GM23338 (cell line): ENCODE data around the gene ZSCAN18. TPM values are rescaled to one million over a fixed set of nuclear protein-coding genes. Genes with fewer than 3 reads are reported as not detected.

Source experiments
- ATAC-seq: fragments of 200-7000 bp; cut with Tn5 transposase; 3 replicates; pipeline ENCODE4 v1.9.1; 2020
- DNase-seq: peaks from one replicate; pipeline ENCODE4 v3.0.0-alpha.2; 2015; ENCODE audit warnings: low spot score
- H2AFZ ChIP-seq: fragments of 200-600 bp; sonication (generic); 2 replicates; pipeline ENCODE4 v1.8.0; 2016; ENCODE audit warnings: antibody characterized with exemption, mild to moderate bottlenecking, moderate library complexity
- H3F3A ChIP-seq: fragments of 200-600 bp; sonication (generic); replicated peaks from 2 replicates; pipeline ENCODE4 v1.8.0; 2017; ENCODE audit warnings: antibody characterized with exemption, mixed run types, low read depth
- H3K27ac ChIP-seq: fragments of 200-600 bp; sonication (generic); 2 replicates; pipeline ENCODE4 v1.6.1; 2016; ENCODE audit warnings: low read depth
- H3K27me3 ChIP-seq: fragments of 200-600 bp; sonication (generic); 2 replicates; pipeline ENCODE4 v1.8.0; 2016; ENCODE audit warnings: mild to moderate bottlenecking, mixed run types, moderate library complexity; ENCODE audit not compliant: insufficient read depth
- H3K36me3 ChIP-seq: fragments of 200-600 bp; sonication (generic); 2 replicates; pipeline ENCODE4 v1.8.0; 2016; ENCODE audit warnings: mild to moderate bottlenecking; ENCODE audit not compliant: insufficient read depth
- H3K4me1 ChIP-seq: fragments of 200-600 bp; sonication (generic); 2 replicates; pipeline ENCODE4 v1.8.0; 2016; ENCODE audit warnings: mild to moderate bottlenecking, moderate library complexity; ENCODE audit not compliant: insufficient read depth
- H3K4me2 ChIP-seq: fragments of 200-600 bp; sonication (generic); 2 replicates; pipeline ENCODE4 v1.7.1; 2017; ENCODE audit warnings: mixed run types
- H3K4me3 ChIP-seq: fragments of 200-600 bp; sonication (generic); 2 replicates; pipeline ENCODE4 v1.6.1; 2016; ENCODE audit warnings: mixed run types
- H3K79me2 ChIP-seq: fragments of 200-600 bp; sonication (generic); replicated peaks from 2 replicates; pipeline ENCODE4 v1.8.0; 2017; ENCODE audit warnings: mild to moderate bottlenecking; ENCODE audit not compliant: insufficient read depth
- H3K9me2 ChIP-seq: fragments of 200-600 bp; sonication (generic); 2 replicates; pipeline ENCODE4 v1.8.0; 2017; ENCODE audit not compliant: insufficient read depth
- H4K20me1 ChIP-seq: fragments of 200-600 bp; sonication (generic); replicated peaks from 2 replicates; pipeline ENCODE4 v1.8.0; 2017; ENCODE audit warnings: mild to moderate bottlenecking; ENCODE audit not compliant: insufficient read depth
- H3K27ac Mint-ChIP-seq: 2 replicates; pipeline ENCODE4 v1.8.0; 2020; ENCODE audit warnings: inconsistent platforms, mild to moderate bottlenecking, moderate library complexity, mixed read lengths
- H3K27me3 Mint-ChIP-seq: 3 replicates; pipeline ENCODE4 v1.8.0; 2022; ENCODE audit warnings: low read depth, mild to moderate bottlenecking, moderate library complexity, mixed read lengths, inconsistent platforms; ENCODE audit not compliant: insufficient read depth, poor library complexity
- H3K36me3 Mint-ChIP-seq: 3 replicates; pipeline ENCODE4 v1.8.0; 2021; ENCODE audit warnings: low read depth, mild to moderate bottlenecking, inconsistent platforms, moderate library complexity, mixed read lengths
- H3K4me1 Mint-ChIP-seq: 3 replicates; pipeline ENCODE4 v1.8.0; 2020; ENCODE audit warnings: mild to moderate bottlenecking, inconsistent platforms, mixed read lengths
- H3K4me3 Mint-ChIP-seq: 3 replicates; pipeline ENCODE4 v1.8.0; 2021; ENCODE audit warnings: moderate library complexity, mild to moderate bottlenecking, inconsistent platforms, mixed read lengths
- H3K9me3 Mint-ChIP-seq: 3 replicates; pipeline ENCODE4 v1.8.0; 2020; ENCODE audit warnings: moderate library complexity, mild to moderate bottlenecking, inconsistent platforms, mixed read lengths
- EZH2 ChIP-seq: fragments of 200-600 bp; sonication (generic); IDR thresholded peaks from one replicate; pipeline ENCODE4 v1.8.0; 2017; ENCODE audit warnings: antibody characterized with exemption, mild to moderate bottlenecking, low read depth; ENCODE audit not compliant: unreplicated experiment
- JUNB ChIP-seq: IDR thresholded peaks from one replicate; pipeline ENCODE4 v1.6.1; 2016; ENCODE audit warnings: antibody characterized with exemption; ENCODE audit not compliant: unreplicated experiment
- STAT1 ChIP-seq: IDR thresholded peaks from one replicate; pipeline ENCODE4 v1.6.1; 2016; ENCODE audit warnings: antibody characterized with exemption; ENCODE audit not compliant: unreplicated experiment
- ZNF114 ChIP-seq: fragments of 250-450 bp; sonication (Bioruptor Pico); IDR thresholded peaks from 2 replicates; pipeline ENCODE4 v1.5.0; 2020; ENCODE audit warnings: mild to moderate bottlenecking, moderate library complexity
- ZNF331 ChIP-seq: fragments of 250-450 bp; sonication (Bioruptor Pico); IDR thresholded peaks from 2 replicates; pipeline ENCODE4 v1.5.0; 2020; ENCODE audit warnings: low read depth, mild to moderate bottlenecking, moderate library complexity
- polyA plus RNA-seq: library from polyadenylated mRNA; unstranded; fragments of >200 nt; fragmentation: Nextera tagmentation; extraction: Ambion mirVana; gene quantifications from 2 replicates; pipeline ENCODE4 v1.2.1, GENCODE V29; 2016
- total RNA-seq: library from RNA; depleted of rRNA; stranded (reverse); fragments of >200 nt; shearing (Covaris generic); gene quantifications from 2 replicates; pipeline ENCODE4 v1.2.3, GENCODE V29; 2014
- TF ChIP-seq, protein P1 (sequence below): fragments of 250-450 bp; sonication (Bioruptor Pico); IDR thresholded peaks from 2 replicates; pipeline ENCODE4 v1.5.0; 2020; ENCODE audit warnings: mild to moderate bottlenecking, moderate library complexity
- TF ChIP-seq, protein P2 (sequence below), 2 experiments: fragments of 200-600 bp in 1 of 2; sonication (generic) in 1 of 2; conservative IDR thresholded peaks; 2 replicates each; pipeline versions ENCODE4 v1.5.1 to v1.6.1; 2016 to 2017; ENCODE audit warnings: antibody characterized with exemption in 2 of 2, low read depth in 2 of 2, mild to moderate bottlenecking in 2 of 2, moderate library complexity in 1 of 2
- TF ChIP-seq, protein P3 (sequence below): IDR thresholded peaks from one replicate; pipeline ENCODE4 v1.6.1; 2018; ENCODE audit warnings: antibody characterized with exemption; ENCODE audit not compliant: unreplicated experiment

ZSCAN18 gene
- total and polyA plus RNA-seq, 2 experiments from 2014 or later = 25.1 to 75.0 TPM

DNA sequence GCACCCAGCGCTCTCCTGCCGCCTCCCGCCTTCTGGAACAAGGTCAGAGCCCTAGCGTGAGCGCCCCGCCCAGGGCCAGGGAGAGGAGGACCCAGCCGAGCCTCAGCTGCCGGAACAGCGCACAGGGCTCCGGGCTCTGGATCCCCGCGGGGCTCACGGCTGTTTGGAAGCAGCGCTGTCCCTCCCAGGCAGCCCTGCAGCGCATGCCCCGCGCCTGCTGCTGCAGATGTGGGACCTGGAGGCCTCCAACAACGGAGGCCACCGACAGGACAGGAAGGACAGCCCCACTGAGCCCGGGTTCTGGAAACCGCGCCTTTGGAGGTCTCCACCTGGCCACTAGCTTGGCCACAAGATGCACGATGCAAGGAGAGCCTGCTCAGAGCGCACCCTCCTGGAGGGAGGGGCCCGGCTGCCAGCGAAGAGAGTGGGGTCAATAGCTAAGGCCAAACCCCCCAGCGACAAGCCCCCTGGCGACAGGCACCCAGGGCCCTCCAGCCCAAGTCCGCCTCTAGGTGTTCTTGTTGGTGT, 12.6 kb downstream of the ZSCAN18 start:
- no peaks in the 10 kb centered on the region for H3K4me1 ChIP-seq
- Mint-ChIP-seq H3K9me3 (peaks cover 48% of the 10 kb centered on the region), H3K27ac (no peak overlapping the region), H3K4me1 (no peaks in the 10 kb centered on the region), H3K27me3 (peaks cover 1% of the 10 kb centered on the region), H3K4me3 (no peak overlapping the region), H3K36me3 (peaks cover 72% of the 10 kb centered on the region)
- H2AFZ ChIP-seq = no peak overlapping the region
- H3F3A ChIP-seq = 0 out of 2 replicates have a peak, but pooled peaks cover 4% of the 10 kb centered on the region
- TF ChIP-seq JUNB = no peak
- H3K36me3 ChIP-seq = no peaks in the 10 kb centered on the region
- H3K4me2 ChIP-seq = no peak overlapping the region
- H4K20me1 ChIP-seq = no peaks in the 10 kb centered on the region
- H3K27me3 ChIP-seq = no peaks in the 10 kb centered on the region
- ATAC-seq (peak; percentile 69), DNase-seq (peak; percentile 11)
- no peak overlapping the region for H3K4me3 ChIP-seq
- peaks cover 2% of the 10 kb centered on the region; the same call in 1 of the 2 replicates for H3K9me2 ChIP-seq
- H3K79me2 ChIP-seq = no peaks in the 10 kb centered on the region
- no peak overlapping the region for H3K27ac ChIP-seq

DNA sequence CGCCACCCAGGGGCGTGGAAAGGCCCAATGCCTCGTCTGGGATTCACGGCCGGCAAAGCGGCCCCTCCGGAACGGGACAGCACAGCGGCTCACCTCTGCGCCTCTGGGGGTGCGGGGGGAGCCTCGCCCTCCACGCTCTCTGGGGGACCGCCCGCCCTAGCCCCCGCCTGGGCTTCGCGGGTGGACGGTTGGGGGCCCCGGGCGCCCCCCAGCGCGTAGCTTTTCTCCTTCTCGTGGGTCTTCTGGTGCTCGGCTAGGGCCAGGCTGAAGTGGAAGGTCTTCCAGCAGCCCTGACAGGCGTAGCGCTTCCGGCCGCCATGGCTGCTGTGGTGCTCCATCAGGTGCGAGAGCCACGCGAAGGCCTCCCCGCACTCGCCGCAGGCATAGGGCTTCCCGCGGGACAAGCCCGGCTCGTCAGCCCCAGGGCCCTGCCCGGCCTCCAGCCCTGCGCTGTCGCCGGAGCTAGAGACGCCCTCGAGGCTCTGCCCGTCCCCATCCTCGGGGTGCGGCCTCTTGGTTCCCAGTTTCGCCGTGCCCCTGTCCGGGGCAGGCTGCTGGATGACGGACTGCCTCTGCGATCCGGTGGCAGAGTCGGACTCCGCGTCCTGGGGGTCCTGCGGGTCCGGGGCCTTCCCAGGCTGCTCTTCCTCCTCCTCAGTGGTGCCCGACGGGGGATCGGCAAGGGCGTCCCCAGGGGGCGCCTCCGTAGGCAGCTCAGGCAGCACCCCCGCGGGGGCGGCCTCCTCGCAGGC, 13.3 kb downstream of the ZSCAN18 start:
- Histone ChIP-seq H3K4me2 (no peak overlapping the region), H3K79me2 (no peaks in the 10 kb centered on the region), H3K4me1 (no peaks in the 10 kb centered on the region), H3K4me3 (no peak overlapping the region), H3K27me3 (no peaks in the 10 kb centered on the region), H3F3A (0 out of 2 replicates have a peak, but pooled peaks cover 4% of the 10 kb centered on the region), H3K27ac (no peak overlapping the region), H4K20me1 (no peaks in the 10 kb centered on the region), H3K9me2 (peaks cover 2% of the 10 kb centered on the region; the same call in 1 of the 2 replicates), H2AFZ (no peak overlapping the region), H3K36me3 (no peaks in the 10 kb centered on the region)
- ATAC-seq = peak; percentile 38; the same call in 2 of the 3 replicates
- Mint-ChIP-seq H3K9me3 (peaks cover 55% of the 10 kb centered on the region), H3K27ac (no peak overlapping the region), H3K4me3 (no peak overlapping the region), H3K36me3 (peaks cover 71% of the 10 kb centered on the region), H3K27me3 (peaks cover 1% of the 10 kb centered on the region), H3K4me1 (no peaks in the 10 kb centered on the region)
- peak; percentile 21 for DNase-seq
- TF ChIP-seq ZNF114 (no peak), JUNB (no peak), EZH2 (no peak), STAT1 (no peak), ZNF331 (CRISPR knock-in tag) (no peak)
- TF ChIP-seq, protein P1, sequence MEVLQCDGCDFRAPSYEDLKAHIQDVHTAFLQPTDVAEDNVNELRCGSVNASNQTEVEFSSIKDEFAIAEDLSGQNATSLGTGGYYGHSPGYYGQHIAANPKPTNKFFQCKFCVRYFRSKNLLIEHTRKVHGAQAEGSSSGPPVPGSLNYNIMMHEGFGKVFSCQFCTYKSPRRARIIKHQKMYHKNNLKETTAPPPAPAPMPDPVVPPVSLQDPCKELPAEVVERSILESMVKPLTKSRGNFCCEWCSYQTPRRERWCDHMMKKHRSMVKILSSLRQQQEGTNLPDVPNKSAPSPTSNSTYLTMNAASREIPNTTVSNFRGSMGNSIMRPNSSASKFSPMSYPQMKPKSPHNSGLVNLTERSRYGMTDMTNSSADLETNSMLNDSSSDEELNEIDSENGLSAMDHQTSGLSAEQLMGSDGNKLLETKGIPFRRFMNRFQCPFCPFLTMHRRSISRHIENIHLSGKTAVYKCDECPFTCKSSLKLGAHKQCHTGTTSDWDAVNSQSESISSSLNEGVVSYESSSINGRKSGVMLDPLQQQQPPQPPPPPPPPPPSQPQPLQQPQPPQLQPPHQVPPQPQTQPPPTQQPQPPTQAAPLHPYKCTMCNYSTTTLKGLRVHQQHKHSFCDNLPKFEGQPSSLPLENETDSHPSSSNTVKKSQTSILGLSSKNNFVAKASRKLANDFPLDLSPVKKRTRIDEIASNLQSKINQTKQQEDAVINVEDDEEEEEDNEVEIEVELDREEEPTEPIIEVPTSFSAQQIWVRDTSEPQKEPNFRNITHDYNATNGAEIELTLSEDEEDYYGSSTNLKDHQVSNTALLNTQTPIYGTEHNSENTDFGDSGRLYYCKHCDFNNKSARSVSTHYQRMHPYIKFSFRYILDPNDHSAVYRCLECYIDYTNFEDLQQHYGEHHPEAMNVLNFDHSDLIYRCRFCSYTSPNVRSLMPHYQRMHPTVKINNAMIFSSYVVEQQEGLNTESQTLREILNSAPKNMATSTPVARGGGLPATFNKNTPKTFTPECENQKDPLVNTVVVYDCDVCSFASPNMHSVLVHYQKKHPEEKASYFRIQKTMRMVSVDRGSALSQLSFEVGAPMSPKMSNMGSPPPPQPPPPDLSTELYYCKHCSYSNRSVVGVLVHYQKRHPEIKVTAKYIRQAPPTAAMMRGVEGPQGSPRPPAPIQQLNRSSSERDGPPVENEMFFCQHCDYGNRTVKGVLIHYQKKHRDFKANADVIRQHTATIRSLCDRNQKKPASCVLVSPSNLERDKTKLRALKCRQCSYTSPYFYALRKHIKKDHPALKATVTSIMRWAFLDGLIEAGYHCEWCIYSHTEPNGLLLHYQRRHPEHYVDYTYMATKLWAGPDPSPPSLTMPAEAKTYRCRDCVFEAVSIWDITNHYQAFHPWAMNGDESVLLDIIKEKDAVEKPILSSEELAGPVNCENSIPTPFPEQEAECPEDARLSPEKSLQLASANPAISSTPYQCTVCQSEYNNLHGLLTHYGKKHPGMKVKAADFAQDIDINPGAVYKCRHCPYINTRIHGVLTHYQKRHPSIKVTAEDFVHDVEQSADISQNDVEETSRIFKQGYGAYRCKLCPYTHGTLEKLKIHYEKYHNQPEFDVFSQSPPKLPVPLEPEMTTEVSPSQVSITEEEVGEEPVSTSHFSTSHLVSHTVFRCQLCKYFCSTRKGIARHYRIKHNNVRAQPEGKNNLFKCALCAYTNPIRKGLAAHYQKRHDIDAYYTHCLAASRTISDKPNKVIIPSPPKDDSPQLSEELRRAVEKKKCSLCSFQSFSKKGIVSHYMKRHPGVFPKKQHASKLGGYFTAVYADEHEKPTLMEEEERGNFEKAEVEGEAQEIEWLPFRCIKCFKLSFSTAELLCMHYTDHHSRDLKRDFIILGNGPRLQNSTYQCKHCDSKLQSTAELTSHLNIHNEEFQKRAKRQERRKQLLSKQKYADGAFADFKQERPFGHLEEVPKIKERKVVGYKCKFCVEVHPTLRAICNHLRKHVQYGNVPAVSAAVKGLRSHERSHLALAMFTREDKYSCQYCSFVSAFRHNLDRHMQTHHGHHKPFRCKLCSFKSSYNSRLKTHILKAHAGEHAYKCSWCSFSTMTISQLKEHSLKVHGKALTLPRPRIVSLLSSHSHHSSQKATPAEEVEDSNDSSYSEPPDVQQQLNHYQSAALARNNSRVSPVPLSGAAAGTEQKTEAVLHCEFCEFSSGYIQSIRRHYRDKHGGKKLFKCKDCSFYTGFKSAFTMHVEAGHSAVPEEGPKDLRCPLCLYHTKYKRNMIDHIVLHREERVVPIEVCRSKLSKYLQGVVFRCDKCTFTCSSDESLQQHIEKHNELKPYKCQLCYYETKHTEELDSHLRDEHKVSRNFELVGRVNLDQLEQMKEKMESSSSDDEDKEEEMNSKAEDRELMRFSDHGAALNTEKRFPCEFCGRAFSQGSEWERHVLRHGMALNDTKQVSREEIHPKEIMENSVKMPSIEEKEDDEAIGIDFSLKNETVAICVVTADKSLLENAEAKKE (CRISPR knock-in tag) = no peak
- TF ChIP-seq, protein P2, sequence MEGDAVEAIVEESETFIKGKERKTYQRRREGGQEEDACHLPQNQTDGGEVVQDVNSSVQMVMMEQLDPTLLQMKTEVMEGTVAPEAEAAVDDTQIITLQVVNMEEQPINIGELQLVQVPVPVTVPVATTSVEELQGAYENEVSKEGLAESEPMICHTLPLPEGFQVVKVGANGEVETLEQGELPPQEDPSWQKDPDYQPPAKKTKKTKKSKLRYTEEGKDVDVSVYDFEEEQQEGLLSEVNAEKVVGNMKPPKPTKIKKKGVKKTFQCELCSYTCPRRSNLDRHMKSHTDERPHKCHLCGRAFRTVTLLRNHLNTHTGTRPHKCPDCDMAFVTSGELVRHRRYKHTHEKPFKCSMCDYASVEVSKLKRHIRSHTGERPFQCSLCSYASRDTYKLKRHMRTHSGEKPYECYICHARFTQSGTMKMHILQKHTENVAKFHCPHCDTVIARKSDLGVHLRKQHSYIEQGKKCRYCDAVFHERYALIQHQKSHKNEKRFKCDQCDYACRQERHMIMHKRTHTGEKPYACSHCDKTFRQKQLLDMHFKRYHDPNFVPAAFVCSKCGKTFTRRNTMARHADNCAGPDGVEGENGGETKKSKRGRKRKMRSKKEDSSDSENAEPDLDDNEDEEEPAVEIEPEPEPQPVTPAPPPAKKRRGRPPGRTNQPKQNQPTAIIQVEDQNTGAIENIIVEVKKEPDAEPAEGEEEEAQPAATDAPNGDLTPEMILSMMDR (conservative IDR thresholded peaks at IDR 0.05; ENCODE audit: low read depth in 2 of 2) = no peak
- TF ChIP-seq, protein P3, sequence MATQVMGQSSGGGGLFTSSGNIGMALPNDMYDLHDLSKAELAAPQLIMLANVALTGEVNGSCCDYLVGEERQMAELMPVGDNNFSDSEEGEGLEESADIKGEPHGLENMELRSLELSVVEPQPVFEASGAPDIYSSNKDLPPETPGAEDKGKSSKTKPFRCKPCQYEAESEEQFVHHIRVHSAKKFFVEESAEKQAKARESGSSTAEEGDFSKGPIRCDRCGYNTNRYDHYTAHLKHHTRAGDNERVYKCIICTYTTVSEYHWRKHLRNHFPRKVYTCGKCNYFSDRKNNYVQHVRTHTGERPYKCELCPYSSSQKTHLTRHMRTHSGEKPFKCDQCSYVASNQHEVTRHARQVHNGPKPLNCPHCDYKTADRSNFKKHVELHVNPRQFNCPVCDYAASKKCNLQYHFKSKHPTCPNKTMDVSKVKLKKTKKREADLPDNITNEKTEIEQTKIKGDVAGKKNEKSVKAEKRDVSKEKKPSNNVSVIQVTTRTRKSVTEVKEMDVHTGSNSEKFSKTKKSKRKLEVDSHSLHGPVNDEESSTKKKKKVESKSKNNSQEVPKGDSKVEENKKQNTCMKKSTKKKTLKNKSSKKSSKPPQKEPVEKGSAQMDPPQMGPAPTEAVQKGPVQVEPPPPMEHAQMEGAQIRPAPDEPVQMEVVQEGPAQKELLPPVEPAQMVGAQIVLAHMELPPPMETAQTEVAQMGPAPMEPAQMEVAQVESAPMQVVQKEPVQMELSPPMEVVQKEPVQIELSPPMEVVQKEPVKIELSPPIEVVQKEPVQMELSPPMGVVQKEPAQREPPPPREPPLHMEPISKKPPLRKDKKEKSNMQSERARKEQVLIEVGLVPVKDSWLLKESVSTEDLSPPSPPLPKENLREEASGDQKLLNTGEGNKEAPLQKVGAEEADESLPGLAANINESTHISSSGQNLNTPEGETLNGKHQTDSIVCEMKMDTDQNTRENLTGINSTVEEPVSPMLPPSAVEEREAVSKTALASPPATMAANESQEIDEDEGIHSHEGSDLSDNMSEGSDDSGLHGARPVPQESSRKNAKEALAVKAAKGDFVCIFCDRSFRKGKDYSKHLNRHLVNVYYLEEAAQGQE = no peak
